ENCODE measurements around the gene LEMD2.
A peak's percentile ranks its signal among the peaks of the same experiment; 100 is the strongest.

Gene LEMD2

GRCh38 chr6:33756211-33756954 lies 32.5 kb downstream of the LEMD2 start:
- DNase-seq (ENCODE audit: low read depth in 2 of 2) = no peak

- no peak for DNase-seq (ENCODE audit: low read depth in 2 of 2)
Observed at GRCh38 chr6:33755070-33755869, 33.7 kb downstream of the LEMD2 start.

- DNase-seq (ENCODE audit: low read depth in 2 of 2) = no peak
Observed at GRCh38 chr6:33754222-33754621, 34.7 kb downstream of the LEMD2 start.

- no peak for DNase-seq (ENCODE audit: low read depth in 2 of 2)
Observed at GRCh38 chr6:33752646-33753015, 36.3 kb downstream of the LEMD2 start.

GRCh38 chr6:33751771-33752645 lies 36.9 kb downstream of the LEMD2 start:
- DNase-seq (ENCODE audit: low read depth in 2 of 2) = no peak

GRCh38 chr6:33750244-33750991 lies 38.5 kb downstream of the LEMD2 start:
- DNase-seq (ENCODE audit: low read depth in 2 of 2) = no peak

- no peak for DNase-seq (ENCODE audit: low read depth in 2 of 2)
Observed at GRCh38 chr6:33749401-33749800, 39.5 kb downstream of the LEMD2 start.

- no peak for DNase-seq (ENCODE audit: low read depth in 2 of 2)
Observed at GRCh38 chr6:33748841-33749240, 40.1 kb downstream of the LEMD2 start.

GRCh38 chr6:33747823-33748222 lies 41.1 kb downstream of the LEMD2 start:
- DNase-seq (ENCODE audit: low read depth in 2 of 2) = no peak

- no peak for DNase-seq (ENCODE audit: low read depth in 2 of 2)
Observed at GRCh38 chr6:33746651-33747100, 42.3 kb downstream of the LEMD2 start, which contains the start of gene IP6K3. TSS of gene IP6K3 (minus strand) at chr6:33746905. CDS start at chr6:33735476, 11,429 bp downstream.

GRCh38 chr6:33746036-33746600 lies 42.8 kb downstream of the LEMD2 start:
- DNase-seq (ENCODE audit: low read depth in 2 of 2) = no peak

GRCh38 chr6:33745548-33745947 lies 43.4 kb downstream of the LEMD2 start:
- DNase-seq (ENCODE audit: low read depth in 2 of 2) = no peak

GRCh38 chr6:33744895-33745546 lies 43.9 kb downstream of the LEMD2 start:
- no peak for DNase-seq (ENCODE audit: low read depth in 2 of 2)

GRCh38 chr6:33744001-33744848 lies 44.7 kb downstream of the LEMD2 start:
- peak; percentile 55 to 69 for DNase-seq (ENCODE audit: low read depth in 2 of 2)

GRCh38 chr6:33742837-33743236 lies 46.1 kb downstream of the LEMD2 start:
- DNase-seq (ENCODE audit: low read depth in 2 of 2) = no peak

- DNase-seq (ENCODE audit: low read depth in 2 of 2) = no peak
Observed at GRCh38 chr6:33742092-33742491, 46.8 kb downstream of the LEMD2 start.

- no peak for DNase-seq (ENCODE audit: low read depth in 2 of 2)
Observed at GRCh38 chr6:33740794-33741193, 48.1 kb downstream of the LEMD2 start.

- no peak for DNase-seq (ENCODE audit: low read depth in 2 of 2)
Observed at GRCh38 chr6:33740204-33740608, 48.7 kb downstream of the LEMD2 start.

- DNase-seq (ENCODE audit: low read depth in 2 of 2) = no peak
Observed at GRCh38 chr6:33739571-33739970, 49.4 kb downstream of the LEMD2 start.

Data from stimulated activated CD4-positive, alpha-beta T cell treated with anti-CD3 and anti-CD28 coated beads, Interleukin-15, amount 100 ng/mL, for 48 hours (primary cell).